Ishikawa (cell line): ENCODE results near the gene AGRP.

ENCODE experiments used
- CREB1 ChIP-seq: IDR thresholded peaks from 2 replicates; pipeline ENCODE4 v1.6.1; 2012; ENCODE audit warnings: low read depth
- EGR1 ChIP-seq: IDR thresholded peaks from 2 replicates; pipeline ENCODE4 v1.6.1; 2012
- EP300 ChIP-seq: IDR thresholded peaks from 2 replicates; pipeline ENCODE4 v1.6.1; 2012; ENCODE audit warnings: borderline replicate concordance
- FOXM1 ChIP-seq: IDR thresholded peaks from 2 replicates; pipeline ENCODE4 v1.6.1; 2012; ENCODE audit warnings: low read depth, borderline replicate concordance
- NFIC ChIP-seq: IDR thresholded peaks from 2 replicates; pipeline ENCODE4 v1.6.1; 2012
- RAD21 ChIP-seq: IDR thresholded peaks from 2 replicates; pipeline ENCODE4 v1.6.1; 2012; ENCODE audit warnings: low read depth
- REST ChIP-seq: IDR thresholded peaks from 2 replicates; pipeline ENCODE4 v1.6.1; 2012; ENCODE audit warnings: low read depth, mild to moderate bottlenecking
- TAF1 ChIP-seq: IDR thresholded peaks from 2 replicates; pipeline ENCODE4 v1.6.1; 2012; ENCODE audit warnings: low read depth, mild to moderate bottlenecking
- TCF12 ChIP-seq: IDR thresholded peaks from 2 replicates; pipeline ENCODE4 v1.6.1; 2012; ENCODE audit warnings: low read depth
- TEAD4 ChIP-seq: IDR thresholded peaks from 2 replicates; pipeline ENCODE4 v1.6.1; 2012
- YY1 ChIP-seq: IDR thresholded peaks from 2 replicates; pipeline ENCODE4 v1.6.1; 2012; ENCODE audit warnings: low read depth
- ZBTB7A ChIP-seq: IDR thresholded peaks from 2 replicates; pipeline ENCODE4 v1.6.1; 2012; ENCODE audit warnings: low read depth
- TF ChIP-seq, protein P1 (sequence below): IDR thresholded peaks from 2 replicates; pipeline ENCODE4 v1.6.1; 2012

DNA sequence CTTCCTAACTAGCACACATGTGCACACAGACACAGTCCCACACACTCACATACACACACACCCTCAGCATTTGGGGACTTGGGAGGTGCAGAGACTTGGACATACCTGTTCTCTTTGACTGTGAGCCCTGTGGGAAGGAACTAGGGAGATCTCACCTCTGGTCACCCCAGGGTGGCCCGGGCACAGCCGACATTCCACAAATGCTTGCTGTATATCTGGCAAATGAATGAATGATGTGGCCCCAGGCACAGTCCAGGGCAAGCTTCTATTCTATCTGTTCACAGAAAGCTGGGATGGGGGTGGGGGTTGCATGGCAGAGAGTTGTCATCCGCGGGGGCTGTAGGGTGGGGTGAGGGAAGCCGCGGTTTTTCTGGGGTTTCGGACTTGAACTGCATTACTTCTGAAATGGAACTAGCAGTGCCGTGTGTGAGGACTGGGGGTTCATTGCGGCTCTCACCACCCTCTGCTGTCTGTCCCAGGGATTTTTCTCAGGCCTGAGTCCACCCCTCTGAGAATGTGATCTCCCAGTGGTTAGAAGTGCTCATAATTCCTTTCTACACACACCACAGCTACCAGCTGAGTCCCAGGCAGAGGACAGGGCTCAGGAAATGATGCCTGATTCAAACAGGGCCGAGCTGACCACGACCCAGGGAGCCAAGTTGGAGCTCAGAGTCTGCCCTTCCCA lies 42.0 kb upstream of the AGRP start:
- TF ChIP-seq TAF1 (no peak), YY1 (no peak), REST (no peak), TEAD4 (no peak), RAD21 (no peak), NFIC (no peak), ZBTB7A (no peak), TCF12 (no peak), CREB1 (no peak), FOXM1 (no peak), EP300 (no peak), EGR1 (no peak)
- TF ChIP-seq, protein P1, sequence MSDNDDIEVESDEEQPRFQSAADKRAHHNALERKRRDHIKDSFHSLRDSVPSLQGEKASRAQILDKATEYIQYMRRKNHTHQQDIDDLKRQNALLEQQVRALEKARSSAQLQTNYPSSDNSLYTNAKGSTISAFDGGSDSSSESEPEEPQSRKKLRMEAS: no peak
